ENCODE data around the gene ACTG1. TPM values are rescaled to one million over a fixed set of nuclear protein-coding genes. Genes with fewer than 3 reads are reported as not detected.
A peak's percentile ranks its signal among the peaks of the same experiment; 100 is the strongest.

Gene ACTG1
- total RNA-seq, 1 experiment from 2014 or later: 3,455 TPM

GRCh38 chr17:81511554-81511803, 1.1 kb downstream of the ACTG1 start:
- DNase-seq (ENCODE audit: low spot score): no peak
- peaks cover 10% of the 10 kb centered on the region; the same call in 1 of the 2 replicates for H3K27me3 Mint-ChIP-seq (ENCODE audit: low read depth)
- H3K9me3 Mint-ChIP-seq: peaks cover 4% of the 10 kb centered on the region; the same call in 1 of the 2 replicates
- H3K4me1 Mint-ChIP-seq: peaks cover 38% of the 10 kb centered on the region
- H3K27ac Mint-ChIP-seq: peak overlapping the region; percentile 94
- TF ChIP-seq IRF1 (CRISPR knock-in tag; IDR thresholded peaks at IDR 0.05) (no peak; the same call in 1 of the 2 replicates), KAT7 (CRISPR knock-in tag; IDR thresholded peaks at IDR 0.05; ENCODE audit: borderline replicate concordance) (no peak)
- H3K4me3 Mint-ChIP-seq: peak overlapping the region; percentile 99
- CTCF ChIA-PET: no interaction called here
- no peak for ATAC-seq
- POLR2A ChIA-PET: interaction anchor here (0.6 to 0.9 kb wide), 2 partner anchors 27 to 114 kb away, joined by 3 to 5 read pairs; no protein-coding TSS in a partner anchor
- peaks cover 38% of the 10 kb centered on the region for H3K36me3 Mint-ChIP-seq

DNA sequence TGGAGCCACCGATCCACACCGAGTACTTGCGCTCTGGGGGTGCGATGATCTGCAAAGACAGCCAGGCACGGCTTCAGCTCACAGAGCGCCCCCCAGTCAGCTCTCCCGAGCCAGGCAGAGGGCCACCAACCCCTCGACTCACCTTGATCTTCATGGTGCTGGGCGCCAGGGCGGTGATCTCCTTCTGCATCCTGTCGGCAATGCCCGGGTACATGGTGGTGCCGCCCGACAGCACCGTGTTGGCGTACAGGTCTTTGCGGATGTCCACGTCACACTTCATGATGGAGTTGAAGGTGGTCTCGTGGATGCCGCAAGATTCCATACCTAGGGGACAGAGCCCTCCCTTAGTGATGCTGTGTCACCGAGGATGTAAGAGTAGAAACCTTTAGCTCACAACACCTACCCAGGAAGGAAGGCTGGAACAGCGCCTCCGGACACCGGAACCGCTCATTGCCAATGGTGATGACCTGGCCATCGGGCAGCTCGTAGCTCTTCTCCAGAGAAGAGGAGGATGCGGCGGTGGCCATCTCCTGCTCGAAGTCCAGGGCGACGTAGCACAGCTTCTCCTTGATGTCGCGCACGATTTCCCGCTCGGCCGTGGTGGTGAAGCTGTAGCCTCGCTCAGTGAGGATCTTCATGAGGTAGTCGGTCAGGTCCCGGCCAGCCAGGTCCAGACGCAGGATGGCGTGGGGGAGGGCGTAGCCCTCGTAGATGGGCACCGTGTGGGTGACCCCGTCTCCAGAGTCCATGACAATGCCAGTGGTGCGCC, 1.6 kb downstream of the ACTG1 start:
- Mint-ChIP-seq H3K4me3 (peak overlapping the region; percentile 99), H3K36me3 (peaks cover 38% of the 10 kb centered on the region), H3K27ac (peak overlapping the region; percentile 94), H3K9me3 (peaks cover 4% of the 10 kb centered on the region; the same call in 1 of the 2 replicates), H3K4me1 (peaks cover 33% of the 10 kb centered on the region), H3K27me3 (ENCODE audit: low read depth) (peaks cover 10% of the 10 kb centered on the region; the same call in 1 of the 2 replicates)
- ATAC-seq (no peak), DNase-seq (ENCODE audit: low spot score) (no peak)
- POLR2A ChIA-PET: interaction anchor here (0.6 to 0.9 kb wide), 3 partner anchors 27 to 114 kb away, joined by 3 to 5 read pairs (median 3); no protein-coding TSS in a partner anchor
- CTCF ChIA-PET: interaction anchor here (0.8 kb wide), 1 partner anchor 256 kb away, joined by 3 read pairs; no protein-coding TSS in a partner anchor
- TF ChIP-seq TEAD1 (CRISPR knock-in tag; IDR thresholded peaks at IDR 0.05) (no peak), ETV6 (CRISPR knock-in tag; IDR thresholded peaks at IDR 0.05) (peak; percentile 81; the same call in 1 of the 2 replicates), PRDM15 (CRISPR knock-in tag; IDR thresholded peaks at IDR 0.05) (no peak), RORB (CRISPR knock-in tag; IDR thresholded peaks at IDR 0.05) (no peak), FOXK1 (CRISPR knock-in tag; IDR thresholded peaks at IDR 0.05) (0 out of 2 replicates have a peak, but pooled peaks have one; percentile 17), ATF3 (CRISPR knock-in tag; conservative IDR thresholded peaks at IDR 0.05) (peak; percentile 54; the same call in 1 of the 2 replicates), ZNF232 (CRISPR knock-in tag; IDR thresholded peaks at IDR 0.05) (0 out of 2 replicates have a peak, but pooled peaks have one; percentile 52)
- TF ChIP-seq, protein P1, sequence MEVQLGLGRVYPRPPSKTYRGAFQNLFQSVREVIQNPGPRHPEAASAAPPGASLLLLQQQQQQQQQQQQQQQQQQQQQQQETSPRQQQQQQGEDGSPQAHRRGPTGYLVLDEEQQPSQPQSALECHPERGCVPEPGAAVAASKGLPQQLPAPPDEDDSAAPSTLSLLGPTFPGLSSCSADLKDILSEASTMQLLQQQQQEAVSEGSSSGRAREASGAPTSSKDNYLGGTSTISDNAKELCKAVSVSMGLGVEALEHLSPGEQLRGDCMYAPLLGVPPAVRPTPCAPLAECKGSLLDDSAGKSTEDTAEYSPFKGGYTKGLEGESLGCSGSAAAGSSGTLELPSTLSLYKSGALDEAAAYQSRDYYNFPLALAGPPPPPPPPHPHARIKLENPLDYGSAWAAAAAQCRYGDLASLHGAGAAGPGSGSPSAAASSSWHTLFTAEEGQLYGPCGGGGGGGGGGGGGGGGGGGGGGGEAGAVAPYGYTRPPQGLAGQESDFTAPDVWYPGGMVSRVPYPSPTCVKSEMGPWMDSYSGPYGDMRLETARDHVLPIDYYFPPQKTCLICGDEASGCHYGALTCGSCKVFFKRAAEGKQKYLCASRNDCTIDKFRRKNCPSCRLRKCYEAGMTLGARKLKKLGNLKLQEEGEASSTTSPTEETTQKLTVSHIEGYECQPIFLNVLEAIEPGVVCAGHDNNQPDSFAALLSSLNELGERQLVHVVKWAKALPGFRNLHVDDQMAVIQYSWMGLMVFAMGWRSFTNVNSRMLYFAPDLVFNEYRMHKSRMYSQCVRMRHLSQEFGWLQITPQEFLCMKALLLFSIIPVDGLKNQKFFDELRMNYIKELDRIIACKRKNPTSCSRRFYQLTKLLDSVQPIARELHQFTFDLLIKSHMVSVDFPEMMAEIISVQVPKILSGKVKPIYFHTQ (CRISPR knock-in tag; IDR thresholded peaks at IDR 0.05): 0 out of 2 replicates have a peak, but pooled peaks have one; percentile 25
- TF ChIP-seq, protein P2, sequence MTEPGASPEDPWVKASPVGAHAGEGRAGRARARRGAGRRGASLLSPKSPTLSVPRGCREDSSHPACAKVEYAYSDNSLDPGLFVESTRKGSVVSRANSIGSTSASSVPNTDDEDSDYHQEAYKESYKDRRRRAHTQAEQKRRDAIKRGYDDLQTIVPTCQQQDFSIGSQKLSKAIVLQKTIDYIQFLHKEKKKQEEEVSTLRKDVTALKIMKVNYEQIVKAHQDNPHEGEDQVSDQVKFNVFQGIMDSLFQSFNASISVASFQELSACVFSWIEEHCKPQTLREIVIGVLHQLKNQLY (CRISPR knock-in tag; IDR thresholded peaks at IDR 0.05): no peak
- TF ChIP-seq, protein P3, sequence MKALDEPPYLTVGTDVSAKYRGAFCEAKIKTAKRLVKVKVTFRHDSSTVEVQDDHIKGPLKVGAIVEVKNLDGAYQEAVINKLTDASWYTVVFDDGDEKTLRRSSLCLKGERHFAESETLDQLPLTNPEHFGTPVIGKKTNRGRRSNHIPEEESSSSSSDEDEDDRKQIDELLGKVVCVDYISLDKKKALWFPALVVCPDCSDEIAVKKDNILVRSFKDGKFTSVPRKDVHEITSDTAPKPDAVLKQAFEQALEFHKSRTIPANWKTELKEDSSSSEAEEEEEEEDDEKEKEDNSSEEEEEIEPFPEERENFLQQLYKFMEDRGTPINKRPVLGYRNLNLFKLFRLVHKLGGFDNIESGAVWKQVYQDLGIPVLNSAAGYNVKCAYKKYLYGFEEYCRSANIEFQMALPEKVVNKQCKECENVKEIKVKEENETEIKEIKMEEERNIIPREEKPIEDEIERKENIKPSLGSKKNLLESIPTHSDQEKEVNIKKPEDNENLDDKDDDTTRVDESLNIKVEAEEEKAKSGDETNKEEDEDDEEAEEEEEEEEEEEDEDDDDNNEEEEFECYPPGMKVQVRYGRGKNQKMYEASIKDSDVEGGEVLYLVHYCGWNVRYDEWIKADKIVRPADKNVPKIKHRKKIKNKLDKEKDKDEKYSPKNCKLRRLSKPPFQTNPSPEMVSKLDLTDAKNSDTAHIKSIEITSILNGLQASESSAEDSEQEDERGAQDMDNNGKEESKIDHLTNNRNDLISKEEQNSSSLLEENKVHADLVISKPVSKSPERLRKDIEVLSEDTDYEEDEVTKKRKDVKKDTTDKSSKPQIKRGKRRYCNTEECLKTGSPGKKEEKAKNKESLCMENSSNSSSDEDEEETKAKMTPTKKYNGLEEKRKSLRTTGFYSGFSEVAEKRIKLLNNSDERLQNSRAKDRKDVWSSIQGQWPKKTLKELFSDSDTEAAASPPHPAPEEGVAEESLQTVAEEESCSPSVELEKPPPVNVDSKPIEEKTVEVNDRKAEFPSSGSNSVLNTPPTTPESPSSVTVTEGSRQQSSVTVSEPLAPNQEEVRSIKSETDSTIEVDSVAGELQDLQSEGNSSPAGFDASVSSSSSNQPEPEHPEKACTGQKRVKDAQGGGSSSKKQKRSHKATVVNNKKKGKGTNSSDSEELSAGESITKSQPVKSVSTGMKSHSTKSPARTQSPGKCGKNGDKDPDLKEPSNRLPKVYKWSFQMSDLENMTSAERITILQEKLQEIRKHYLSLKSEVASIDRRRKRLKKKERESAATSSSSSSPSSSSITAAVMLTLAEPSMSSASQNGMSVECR (CRISPR knock-in tag; IDR thresholded peaks at IDR 0.05; ENCODE audit: borderline replicate concordance): 0 out of 2 replicates have a peak, but pooled peaks have one; percentile 26

Measured in WTC11 (cell line).